K562 (cell line): ENCODE measurements around the gene NME7. TPM values are rescaled to one million over a fixed set of nuclear protein-coding genes. Genes with fewer than 3 reads are reported as not detected.
A peak's percentile ranks its signal among the peaks of the same experiment; 100 is the strongest.

Experiments used
- ATAC-seq: fragments of 200-7000 bp; cut with Tn5 transposase; 3 replicates; pipeline ENCODE4 v1.9.1; 2020; ENCODE audit warnings: moderate library complexity
- BruUV-seq: library from RNA; stranded (reverse); fragments of 400-500 nt; replicated peaks from 2 replicates; lab custom pipeline; 2021; lab: Mats Ljungman, UMichigan
- CTCF ChIA-PET: fragments of 300-600 bp; formaldehyde crosslinking; extraction: SDS; loops from one replicate; lab custom pipeline; 2021; ENCODE audit warnings: low intra/inter-chr PET ratio; lab: Yijun Ruan, JAX
- POLR2A ChIA-PET: fragments of 300-600, 350-650 bp; sonication (Branson Sonifier 250); formaldehyde crosslinking; extraction: SDS; loops from one replicate; lab custom pipeline; 2021; ENCODE audit warnings: antibody characterized with exemption, inconsistent platforms; lab: Yijun Ruan, JAX
- DNase-seq, 4 experiments: peaks; one replicate each; pipeline versions ENCODE4 v3.0.0 to v3.0.0-alpha.2; 2011 to 2018; ENCODE audit warnings: low spot score in 3 of 4, mixed read lengths in 3 of 4; ENCODE audit errors: extremely low read depth in 1 of 4
- FAIRE-seq: peaks from 2 replicates; lab custom pipeline; 2011; peaks lifted over from hg19 to GRCh38; lab: Jason Lieb, UNC
- H2AFZ ChIP-seq: 2 replicates; pipeline ENCODE4 v1.6.0; 2011; ENCODE audit warnings: low read depth, low read length, control low read depth, inconsistent platforms
- H3K27ac ChIP-seq: fragments of 200-600 bp; 3 replicates; pipeline ENCODE4 v1.8.0; 2011; ENCODE audit warnings: low read depth, mild to moderate bottlenecking, control low read depth, inconsistent platforms, low read length, moderate library complexity, mixed read lengths; ENCODE audit errors: extremely low read depth
- H3K27me3 ChIP-seq, 2 experiments: fragments of 300-600 bp in 1 of 2; 2 replicates in 1 of 2; 3 replicates in 1 of 2; pipeline versions ENCODE4 v1.6.0 to v1.8.0; 2011; ENCODE audit warnings: inconsistent platforms in 2 of 2, low read length in 2 of 2, mild to moderate bottlenecking in 1 of 2, mixed read lengths in 1 of 2, moderate library complexity in 1 of 2; ENCODE audit not compliant: control insufficient read depth in 2 of 2, insufficient read depth in 2 of 2
- H3K36me3 ChIP-seq: fragments of 300-600 bp; 3 replicates; pipeline ENCODE4 v1.8.0; 2011; ENCODE audit warnings: mild to moderate bottlenecking, low read length, inconsistent platforms; ENCODE audit not compliant: control insufficient read depth, insufficient read depth
- H3K4me1 ChIP-seq, 2 experiments: fragments of 200-600 bp in 1 of 2; replicated peaks in 1 of 2; 2 replicates in 1 of 2; 3 replicates in 1 of 2; pipeline versions ENCODE4 v1.5.1 to v1.8.0; 2011; ENCODE audit warnings: inconsistent platforms in 2 of 2, low read length in 2 of 2, mild to moderate bottlenecking in 1 of 2, mixed read lengths in 1 of 2, moderate library complexity in 1 of 2; ENCODE audit not compliant: control insufficient read depth in 2 of 2, insufficient read depth in 2 of 2
- H3K4me2 ChIP-seq: 2 replicates; pipeline ENCODE4 v1.6.1; 2011; ENCODE audit warnings: low read length, control low read depth, inconsistent platforms, mixed read lengths; ENCODE audit not compliant: insufficient read depth
- H3K4me3 ChIP-seq: fragments of 200-600 bp; sonication (generic), shearing (Covaris generic); 2 replicates; pipeline ENCODE4 v1.5.1; 2016; ENCODE audit warnings: control low read depth, inconsistent platforms
- H3K79me2 ChIP-seq: fragments of 200-600 bp; 3 replicates; pipeline ENCODE4 v1.8.0; 2011; ENCODE audit warnings: low read length, inconsistent platforms; ENCODE audit not compliant: control insufficient read depth, insufficient read depth
- H3K9ac ChIP-seq, 2 experiments: 2 replicates each; pipeline versions ENCODE4 v1.6.0 to v1.6.1; 2011; ENCODE audit warnings: low read depth in 2 of 2, low read length in 2 of 2, control low read depth in 1 of 2, inconsistent platforms in 1 of 2, mild to moderate bottlenecking in 1 of 2, mixed read lengths in 1 of 2; ENCODE audit not compliant: insufficient read depth in 1 of 2
- H3K9me1 ChIP-seq: one replicate; pipeline ENCODE4 v1.6.0; 2011; ENCODE audit warnings: inconsistent platforms, mild to moderate bottlenecking, low read length, moderate library complexity; ENCODE audit not compliant: control insufficient read depth, insufficient read depth
- H3K9me3 ChIP-seq: replicated peaks from 2 replicates; pipeline ENCODE4 v1.5.1; 2011; ENCODE audit warnings: low read depth, low read length, inconsistent platforms; ENCODE audit not compliant: control insufficient read depth, insufficient read depth
- H4K20me1 ChIP-seq: replicated peaks from 2 replicates; pipeline ENCODE4 v1.6.1; 2011; ENCODE audit warnings: low read length, inconsistent platforms, mixed read lengths; ENCODE audit not compliant: control insufficient read depth, insufficient read depth
- CREM ChIP-seq: IDR thresholded peaks from 2 replicates; pipeline ENCODE4 v1.6.1; 2014; ENCODE audit warnings: antibody characterized with exemption, low read depth
- DNMT1 ChIP-seq: fragments of 450-650 bp; IDR thresholded peaks from 2 replicates; pipeline ENCODE4 v1.6.1; 2016; ENCODE audit warnings: antibody characterized with exemption, mild to moderate bottlenecking
- GTF2A2 ChIP-seq: IDR thresholded peaks from 2 replicates; pipeline ENCODE4 v1.6.1; 2016; ENCODE audit warnings: mild to moderate bottlenecking, missing genetic modification characterization, missing compliant biosample characterization
- HDAC6 ChIP-seq: IDR thresholded peaks from 2 replicates; pipeline ENCODE4 v1.6.1; 2012; ENCODE audit warnings: low read depth, mild to moderate bottlenecking, control low read depth, inconsistent platforms, low read length, moderate library complexity
- HLTF ChIP-seq: fragments of 450-650 bp; IDR thresholded peaks from 2 replicates; pipeline ENCODE4 v1.6.1; 2016
- MEF2D ChIP-seq: conservative IDR thresholded peaks from 2 replicates; pipeline ENCODE4 v1.6.1; 2016; ENCODE audit warnings: low read depth, missing genetic modification characterization, missing compliant biosample characterization
- MLLT1 ChIP-seq, 2 experiments: fragments of 450-650 bp; IDR thresholded peaks; 2 replicates each; pipeline ENCODE4 v1.6.1; 2016
- MYC ChIP-seq, 2 experiments: fragments of 250-450 bp in 1 of 2; sonication (Bioruptor Pico) in 1 of 2; IDR thresholded peaks; 2 replicates each; pipeline versions ENCODE4 v1.5.1 to v1.6.1; 2012 to 2021; ENCODE audit warnings: low read depth in 2 of 2, borderline replicate concordance in 1 of 2, improper control_type of control experiment in 1 of 2, low read length in 1 of 2, mild to moderate bottlenecking in 1 of 2, moderate library complexity in 1 of 2
- NEUROD1 ChIP-seq: fragments of 150-350 bp; IDR thresholded peaks from 2 replicates; pipeline ENCODE4 v1.6.1; 2014; ENCODE audit warnings: borderline replicate concordance, low read length, low read depth; ENCODE audit not compliant: partially characterized antibody
- NFRKB ChIP-seq: fragments of 450-650 bp; IDR thresholded peaks from 2 replicates; pipeline ENCODE4 v1.6.1; 2016; ENCODE audit warnings: low read depth
- OTX1 ChIP-seq: fragments of 450-650 bp; formaldehyde crosslinking; IDR thresholded peaks from 2 replicates; pipeline ENCODE4 v1.4.0; 2022; ENCODE audit warnings: mild to moderate bottlenecking
- ZNF445 ChIP-seq: fragments of 250-450 bp; sonication (Bioruptor Pico); IDR thresholded peaks from 2 replicates; pipeline ENCODE4 v1.4.0; 2020; ENCODE audit warnings: low read depth, mild to moderate bottlenecking, moderate library complexity
- ZNF655 ChIP-seq: fragments of 250-450 bp; sonication (Bioruptor Pico); IDR thresholded peaks from 2 replicates; pipeline ENCODE4 v1.5.0; 2021
- WGBS: fragments of 100-300 bp; shearing (Covaris generic); methylation state at CpG from one replicate; pipeline ENCODE4 v1.1.6; 2016; ENCODE audit warnings: low coverage, mixed read lengths; ENCODE audit not compliant: insufficient coverage; ENCODE audit errors: missing lambda C conversion rate; 5-methylcytosine and 5-hydroxymethylcytosine counted together
- in situ Hi-C: fragments of 300-500 bp; cut with MboI; formaldehyde crosslinking; loops from 4 replicates; pipeline ENCODE4 v1.15.0; 2018; ENCODE audit warnings: inconsistent platforms, mixed read lengths
- intact Hi-C: fragments of 100-400 bp; cut with micrococcal nuclease; formaldehyde crosslinking; loops from 2 replicates; pipeline ENCODE4 v1.14.2; 2022
- polyA plus RNA-seq, 8 experiments: library from polyadenylated mRNA; depleted of rRNA in 4 of 8; stranded (reverse) in 5 of 8; unstranded in 3 of 8; fragments of >200 nt; fragmentation: Nextera tagmentation in 2 of 8; fragmentation: Illumina TruSeq in 1 of 8; extraction: Ambion mirVana in 2 of 8; extraction: Trizol in 1 of 8; gene quantifications; 2 replicates each; pipeline versions ENCODE4 v1.2.1 to v1.2.3, GENCODE V29; 2011 to 2014; ENCODE audit warnings: inconsistent platforms in 1 of 8, missing spikeins in 1 of 8
- total RNA-seq, 7 experiments: library from RNA; depleted of rRNA in 6 of 7; stranded (reverse); fragments of >200 nt in 6 of 7; fragmentation: Illumina TruSeq in 2 of 7; extraction: Trizol in 2 of 7; gene quantifications; 2 replicates each; pipeline versions ENCODE4 v1.2.1 to v1.2.3, GENCODE V29; 2011 to 2021; ENCODE audit warnings: low replicate concordance in 1 of 7
- TF ChIP-seq, protein P1 (sequence below): fragments of 250-450 bp; sonication (Bioruptor Pico); IDR thresholded peaks from 2 replicates; pipeline ENCODE4 v1.5.0; 2020; ENCODE audit warnings: mild to moderate bottlenecking
- TF ChIP-seq, protein P2 (sequence below): fragments of 450-650 bp; formaldehyde crosslinking; IDR thresholded peaks from 2 replicates; pipeline ENCODE4 v1.4.0; 2022; ENCODE audit warnings: missing genetic modification characterization

The NME7 gene
- total and polyA plus RNA-seq, 9 of the 15 experiments (the other 6 are each of a cell fraction or from before 2014, with no cell fraction given) = 7.9 to 43.2 (median 23.9) TPM

GRCh38 chr1:169100208-169100607 lies 267.4 kb downstream of the NME7 start:
- Histone ChIP-seq H4K20me1 (no peaks in the 10 kb centered on the region), H3K27me3 (peaks cover 15 to 48% of the 10 kb centered on the region in 2 experiments), H3K9me1 (no peaks in the 10 kb centered on the region), H3K79me2 (no peaks in the 10 kb centered on the region), H3K9me3 (no peaks in the 10 kb centered on the region), H3K4me1 (no peaks in the 10 kb centered on the region), H3K4me3 (no peak overlapping the region), H3K9ac (no peak overlapping the region), H3K36me3 (no peaks in the 10 kb centered on the region), H3K4me2 (no peak overlapping the region)
- 0% methylated on average over 1 of the region's 1 CpG for WGBS
- BruUV-seq = no TSS peak
- intact Hi-C loops (loop anchor here (10.0 kb wide), 1 partner anchor 445 kb away; no protein-coding TSS in a partner anchor), in situ Hi-C loops (no loop called here)
- peak; percentile 31; the same call in 1 of the 3 replicates for ATAC-seq
- no peak for DNase-seq
- CTCF ChIA-PET = no interaction called here
- POLR2A ChIA-PET = interaction anchor here (0.6 to 1.2 kb wide), 3 partner anchors 8 to 32 kb away, joined by 3 read pairs; no protein-coding TSS in a partner anchor
- no peak for TF ChIP-seq HDAC6
- TF ChIP-seq MYC (IDR thresholded peaks at IDR 0.05; ENCODE audit: low read depth, low read length) = no peak
- no peak for TF ChIP-seq MYC (CRISPR knock-in tag; IDR thresholded peaks at IDR 0.05; ENCODE audit: borderline replicate concordance, low read depth)
- TF ChIP-seq NFRKB = no peak
- TF ChIP-seq DNMT1 = no peak
- TF ChIP-seq MEF2D (tag) = no peak
- TF ChIP-seq NEUROD1 = no peak
- no peak for TF ChIP-seq ZNF655 (CRISPR knock-in tag)
- no peak for TF ChIP-seq MLLT1 (IDR thresholded peaks at IDR 0.05)
- no peak for TF ChIP-seq ZNF445 (CRISPR knock-in tag)
- TF ChIP-seq OTX1 (CRISPR knock-in tag) = no peak
- TF ChIP-seq, protein P1, sequence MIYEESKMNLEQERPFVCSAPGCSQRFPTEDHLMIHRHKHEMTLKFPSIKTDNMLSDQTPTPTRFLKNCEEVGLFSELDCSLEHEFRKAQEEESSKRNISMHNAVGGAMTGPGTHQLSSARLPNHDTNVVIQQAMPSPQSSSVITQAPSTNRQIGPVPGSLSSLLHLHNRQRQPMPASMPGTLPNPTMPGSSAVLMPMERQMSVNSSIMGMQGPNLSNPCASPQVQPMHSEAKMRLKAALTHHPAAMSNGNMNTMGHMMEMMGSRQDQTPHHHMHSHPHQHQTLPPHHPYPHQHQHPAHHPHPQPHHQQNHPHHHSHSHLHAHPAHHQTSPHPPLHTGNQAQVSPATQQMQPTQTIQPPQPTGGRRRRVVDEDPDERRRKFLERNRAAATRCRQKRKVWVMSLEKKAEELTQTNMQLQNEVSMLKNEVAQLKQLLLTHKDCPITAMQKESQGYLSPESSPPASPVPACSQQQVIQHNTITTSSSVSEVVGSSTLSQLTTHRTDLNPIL = no peak
- no peak for TF ChIP-seq CREM
- no peak for TF ChIP-seq HLTF
- TF ChIP-seq GTF2A2 (tag) = no peak
- TF ChIP-seq, protein P2, sequence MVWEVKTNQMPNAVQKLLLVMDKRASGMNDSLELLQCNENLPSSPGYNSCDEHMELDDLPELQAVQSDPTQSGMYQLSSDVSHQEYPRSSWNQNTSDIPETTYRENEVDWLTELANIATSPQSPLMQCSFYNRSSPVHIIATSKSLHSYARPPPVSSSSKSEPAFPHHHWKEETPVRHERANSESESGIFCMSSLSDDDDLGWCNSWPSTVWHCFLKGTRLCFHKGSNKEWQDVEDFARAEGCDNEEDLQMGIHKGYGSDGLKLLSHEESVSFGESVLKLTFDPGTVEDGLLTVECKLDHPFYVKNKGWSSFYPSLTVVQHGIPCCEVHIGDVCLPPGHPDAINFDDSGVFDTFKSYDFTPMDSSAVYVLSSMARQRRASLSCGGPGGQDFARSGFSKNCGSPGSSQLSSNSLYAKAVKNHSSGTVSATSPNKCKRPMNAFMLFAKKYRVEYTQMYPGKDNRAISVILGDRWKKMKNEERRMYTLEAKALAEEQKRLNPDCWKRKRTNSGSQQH (CRISPR knock-in tag) = no peak
- TF ChIP-seq, all 486 proteins: peak for 0
- no peak for FAIRE-seq
- Histone ChIP-seq H3K27ac (no peak overlapping the region), H2AFZ (no peak overlapping the region)
